Measurements from ENCODE around the gene ADSS1.

ADSS1 gene

GRCh38 chr14:104753528-104754212 lies 29.6 kb downstream of the ADSS1 start:
- Histone ChIP-seq H3K4me1 (ENCODE audit: control insufficient read depth in 5 of 5, insufficient read depth in 5 of 5, low read length in 5 of 5) (peaks cover 11 to 47% (median 40%) of the 10 kb centered on the region in 5 donors), H3K9me3 (ENCODE audit: control insufficient read depth in 5 of 5, low read length in 5 of 5) (no peaks in the 10 kb centered on the region), H3K9ac (ENCODE audit: low read length in 5 of 5) (peak overlapping the region in 4 of 5 donors; percentile 91 to 95 (median 93))

DNA sequence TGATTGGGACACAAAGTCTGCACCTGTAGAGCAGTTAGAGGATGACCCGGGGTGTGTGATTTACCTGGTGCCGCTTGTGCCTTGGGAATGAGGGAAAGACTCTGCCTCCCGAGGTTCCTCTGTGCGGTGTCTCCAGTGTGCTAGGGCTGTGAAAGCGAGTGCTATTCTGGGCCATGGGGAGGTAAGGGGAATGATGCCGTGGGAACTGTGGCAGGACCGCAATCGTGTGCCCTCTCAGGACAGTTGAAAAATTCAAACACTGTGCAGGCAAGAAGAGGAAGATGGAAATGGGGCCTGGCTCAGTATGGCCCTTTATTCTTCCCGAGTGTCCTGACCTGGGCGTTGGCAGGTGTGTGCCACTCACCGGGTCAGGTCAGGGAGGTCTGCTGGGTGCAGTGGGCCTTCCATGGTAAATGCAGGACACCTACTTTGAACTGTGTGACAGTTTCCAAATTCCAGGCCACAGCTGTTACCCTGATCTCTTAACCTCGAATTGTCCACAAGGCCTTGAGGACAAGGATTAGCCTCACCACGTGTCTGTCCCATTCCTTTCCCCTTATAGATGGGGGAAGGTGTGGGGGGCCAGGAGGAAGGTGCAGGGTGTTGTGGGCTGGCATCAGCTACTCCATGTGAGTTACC lies 30.3 kb downstream of the ADSS1 start:
- peaks cover 9 to 40% (median 33%) of the 10 kb centered on the region in 5 donors for H3K4me1 ChIP-seq (ENCODE audit: control insufficient read depth in 5 of 5, insufficient read depth in 5 of 5, low read length in 5 of 5)
- H3K9ac ChIP-seq (ENCODE audit: low read length in 5 of 5): peak overlapping the region in 4 of 5 donors; percentile 91 to 95 (median 93)
- peak overlapping the region; percentile 78 to 97 (median 93) for H3K4me3 ChIP-seq (ENCODE audit: low read depth in 1 of 5, low read length in 5 of 5)
- H3K36me3 ChIP-seq (ENCODE audit: control insufficient read depth in 5 of 5, insufficient read depth in 5 of 5, low read length in 5 of 5): peaks cover 0 to 41% (median 38%) of the 10 kb centered on the region in 5 donors
- no peaks in the 10 kb centered on the region for H3K27me3 ChIP-seq (ENCODE audit: control insufficient read depth in 5 of 5, insufficient read depth in 4 of 5, low read length in 5 of 5)
- H3K9me3 ChIP-seq (ENCODE audit: control insufficient read depth in 5 of 5, low read length in 5 of 5): no peaks in the 10 kb centered on the region
- no peak overlapping the region for H3K27ac ChIP-seq (ENCODE audit: low read depth, low read length)

More at GRCh38 chr14:104753528-104754212, 29.6 kb downstream of the ADSS1 start:
- Histone ChIP-seq H3K36me3 (ENCODE audit: control insufficient read depth in 5 of 5, insufficient read depth in 5 of 5, low read length in 5 of 5) (peaks cover 0 to 34% (median 32%) of the 10 kb centered on the region in 5 donors), H3K27me3 (ENCODE audit: control insufficient read depth in 5 of 5, insufficient read depth in 4 of 5, low read length in 5 of 5) (no peaks in the 10 kb centered on the region), H3K4me3 (ENCODE audit: low read depth in 1 of 5, low read length in 5 of 5) (peak overlapping the region; percentile 78 to 97 (median 93)), H3K27ac (ENCODE audit: low read depth, low read length) (peak overlapping the region; percentile 46)

- Histone ChIP-seq H3K4me3 (ENCODE audit: low read depth in 1 of 5, low read length in 5 of 5) (no peak overlapping the region), H3K4me1 (ENCODE audit: control insufficient read depth in 5 of 5, insufficient read depth in 5 of 5, low read length in 5 of 5) (peaks cover 9 to 27% (median 26%) of the 10 kb centered on the region in 5 donors), H3K27me3 (ENCODE audit: control insufficient read depth in 5 of 5, insufficient read depth in 4 of 5, low read length in 5 of 5) (no peaks in the 10 kb centered on the region), H3K9me3 (ENCODE audit: control insufficient read depth in 5 of 5, low read length in 5 of 5) (no peaks in the 10 kb centered on the region), H3K27ac (ENCODE audit: low read depth, low read length) (no peak overlapping the region), H3K36me3 (ENCODE audit: control insufficient read depth in 5 of 5, insufficient read depth in 5 of 5, low read length in 5 of 5) (peaks cover 0 to 53% (median 50%) of the 10 kb centered on the region in 5 donors), H3K9ac (ENCODE audit: low read length in 5 of 5) (no peak overlapping the region)
Observed at GRCh38 chr14:104755621-104756020, 31.6 kb downstream of the ADSS1 start.

GRCh38 chr14:104756477-104757237 lies 32.6 kb downstream of the ADSS1 start:
- H3K9ac ChIP-seq (ENCODE audit: low read length in 5 of 5): no peak overlapping the region
- H3K4me1 ChIP-seq (ENCODE audit: control insufficient read depth in 5 of 5, insufficient read depth in 5 of 5, low read length in 5 of 5): peaks cover 9 to 27% (median 26%) of the 10 kb centered on the region in 5 donors
- H3K4me3 ChIP-seq (ENCODE audit: low read depth in 1 of 5, low read length in 5 of 5): no peak overlapping the region
- peaks cover 0 to 64% (median 55%) of the 10 kb centered on the region in 5 donors for H3K36me3 ChIP-seq (ENCODE audit: control insufficient read depth in 5 of 5, insufficient read depth in 5 of 5, low read length in 5 of 5)
- no peaks in the 10 kb centered on the region for H3K9me3 ChIP-seq (ENCODE audit: control insufficient read depth in 5 of 5, low read length in 5 of 5)
- no peak overlapping the region for H3K27ac ChIP-seq (ENCODE audit: low read depth, low read length)
- no peaks in the 10 kb centered on the region for H3K27me3 ChIP-seq (ENCODE audit: control insufficient read depth in 5 of 5, insufficient read depth in 4 of 5, low read length in 5 of 5)

DNA sequence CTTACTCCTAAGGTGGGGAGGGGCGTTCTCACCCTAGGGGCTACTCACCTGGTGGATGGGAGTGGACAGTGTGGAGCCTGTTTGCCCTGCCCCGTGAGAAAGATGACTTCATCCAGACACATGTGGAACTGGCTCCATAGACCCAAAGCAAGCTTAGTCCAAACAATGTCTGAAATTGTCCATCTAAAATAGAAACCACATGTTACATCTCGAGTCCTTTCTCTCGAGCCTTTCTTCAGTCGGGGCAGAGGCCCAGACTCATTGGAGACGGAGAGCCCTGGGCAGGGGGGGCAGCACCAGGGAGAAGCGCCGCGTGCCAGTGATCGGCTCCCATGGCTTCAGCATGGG lies 33.2 kb downstream of the ADSS1 start:
- Histone ChIP-seq H3K9ac (ENCODE audit: low read length in 5 of 5) (no peak overlapping the region), H3K4me1 (ENCODE audit: control insufficient read depth in 5 of 5, insufficient read depth in 5 of 5, low read length in 5 of 5) (peaks cover 9 to 24% (median 22%) of the 10 kb centered on the region in 5 donors), H3K27ac (ENCODE audit: low read depth, low read length) (no peak overlapping the region)

DNA sequence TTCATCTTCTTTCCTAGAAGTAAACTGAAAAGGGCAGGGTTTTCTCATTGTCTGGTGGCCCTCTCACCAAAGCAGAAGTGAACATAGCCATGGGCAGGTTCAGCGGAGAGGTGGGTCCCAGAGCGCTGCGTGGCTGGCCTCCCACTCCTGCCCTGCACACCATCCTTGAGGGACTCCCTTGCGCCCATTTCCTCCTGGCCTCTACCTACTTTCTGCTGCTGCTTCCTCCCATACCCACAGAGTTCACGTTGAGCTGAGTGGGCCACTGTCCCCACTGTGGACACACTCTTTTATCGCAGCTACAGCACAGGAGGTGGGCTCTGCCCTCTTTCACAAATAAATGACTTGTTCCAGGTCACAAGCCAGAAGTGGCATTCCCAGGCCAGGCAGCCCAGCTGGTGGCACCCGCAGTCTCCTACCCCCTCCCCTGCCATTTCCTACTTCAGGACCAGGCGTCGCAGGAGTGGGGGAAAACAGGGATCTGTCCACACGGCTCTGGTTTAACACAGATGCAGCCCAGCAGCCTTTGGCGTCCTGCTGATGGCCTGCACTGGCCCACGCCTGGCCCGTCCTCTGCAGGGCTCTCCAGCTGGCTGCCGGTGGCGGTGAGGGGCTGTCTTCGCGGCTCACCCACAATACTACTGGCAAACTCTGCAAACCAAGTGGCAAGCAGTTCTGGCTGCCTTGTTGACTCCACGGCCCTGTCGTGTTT lies 33.8 kb downstream of the ADSS1 start:
- Histone ChIP-seq H3K27me3 (ENCODE audit: control insufficient read depth in 5 of 5, insufficient read depth in 4 of 5, low read length in 5 of 5) (no peaks in the 10 kb centered on the region), H3K4me1 (ENCODE audit: control insufficient read depth in 5 of 5, insufficient read depth in 5 of 5, low read length in 5 of 5) (peaks cover 9 to 21% (median 20%) of the 10 kb centered on the region in 5 donors), H3K27ac (ENCODE audit: low read depth, low read length) (no peak overlapping the region), H3K36me3 (ENCODE audit: control insufficient read depth in 5 of 5, insufficient read depth in 5 of 5, low read length in 5 of 5) (peaks cover 0 to 68% (median 55%) of the 10 kb centered on the region in 5 donors), H3K4me3 (ENCODE audit: low read depth in 1 of 5, low read length in 5 of 5) (no peak overlapping the region), H3K9ac (ENCODE audit: low read length in 5 of 5) (peak overlapping the region in 1 of 5 donors; percentile 12), H3K9me3 (ENCODE audit: control insufficient read depth in 5 of 5, low read length in 5 of 5) (no peaks in the 10 kb centered on the region)

More for the DNA sequence above, 33.2 kb downstream of the ADSS1 start:
- H3K4me3 ChIP-seq (ENCODE audit: low read depth in 1 of 5, low read length in 5 of 5): no peak overlapping the region
- H3K9me3 ChIP-seq (ENCODE audit: control insufficient read depth in 5 of 5, low read length in 5 of 5): no peaks in the 10 kb centered on the region
- H3K36me3 ChIP-seq (ENCODE audit: control insufficient read depth in 5 of 5, insufficient read depth in 5 of 5, low read length in 5 of 5): peaks cover 0 to 68% (median 55%) of the 10 kb centered on the region in 5 donors
- no peaks in the 10 kb centered on the region for H3K27me3 ChIP-seq (ENCODE audit: control insufficient read depth in 5 of 5, insufficient read depth in 4 of 5, low read length in 5 of 5)

- H3K9me3 ChIP-seq (ENCODE audit: control insufficient read depth in 5 of 5, low read length in 5 of 5): no peaks in the 10 kb centered on the region
Observed at GRCh38 chr14:104758981-104759969, 35.2 kb downstream of the ADSS1 start.

GRCh38 chr14:104765517-104765916 lies 41.5 kb downstream of the ADSS1 start:
- Histone ChIP-seq H3K36me3 (ENCODE audit: control insufficient read depth in 5 of 5, insufficient read depth in 5 of 5, low read length in 5 of 5) (peaks cover 0 to 24% (median 11%) of the 10 kb centered on the region in 5 donors), H3K9me3 (ENCODE audit: control insufficient read depth in 5 of 5, low read length in 5 of 5) (peaks cover 0 to 6% (median 0%) of the 10 kb centered on the region in 5 donors), H3K27me3 (ENCODE audit: control insufficient read depth in 5 of 5, insufficient read depth in 4 of 5, low read length in 5 of 5) (no peaks in the 10 kb centered on the region), H3K9ac (ENCODE audit: low read length in 5 of 5) (no peak overlapping the region), H3K4me1 (ENCODE audit: control insufficient read depth in 5 of 5, insufficient read depth in 5 of 5, low read length in 5 of 5) (peaks cover 0 to 15% (median 11%) of the 10 kb centered on the region in 5 donors), H3K27ac (ENCODE audit: low read depth, low read length) (no peak overlapping the region), H3K4me3 (ENCODE audit: low read depth in 1 of 5, low read length in 5 of 5) (no peak overlapping the region)

More at GRCh38 chr14:104758981-104759969, 35.2 kb downstream of the ADSS1 start:
- Histone ChIP-seq H3K4me1 (ENCODE audit: control insufficient read depth in 5 of 5, insufficient read depth in 5 of 5, low read length in 5 of 5) (peaks cover 4 to 11% (median 10%) of the 10 kb centered on the region in 5 donors), H3K9ac (ENCODE audit: low read length in 5 of 5) (no peak overlapping the region), H3K36me3 (ENCODE audit: control insufficient read depth in 5 of 5, insufficient read depth in 5 of 5, low read length in 5 of 5) (peaks cover 0 to 68% (median 55%) of the 10 kb centered on the region in 5 donors), H3K27ac (ENCODE audit: low read depth, low read length) (no peak overlapping the region), H3K4me3 (ENCODE audit: low read depth in 1 of 5, low read length in 5 of 5) (no peak overlapping the region), H3K27me3 (ENCODE audit: control insufficient read depth in 5 of 5, insufficient read depth in 4 of 5, low read length in 5 of 5) (no peaks in the 10 kb centered on the region)

Measured in subcutaneous abdominal adipose tissue (tissue), 5 donors.